HL-60 (cell line): ENCODE results near the gene BEND6.

ENCODE experiments used
- DNase-seq, 2 experiments: peaks; one replicate each; pipeline ENCODE4 v3.0.0-alpha.2; 2010 to 2020; ENCODE audit warnings: low read depth in 1 of 2, low spot score in 1 of 2
- H3K27ac ChIP-seq: fragments of 250-450 bp; sonication (Bioruptor Pico); replicated peaks from 2 replicates; pipeline ENCODE4 v1.5.1; 2020; ENCODE audit warnings: mild to moderate bottlenecking, moderate library complexity
- H3K27me3 ChIP-seq: fragments of 250-450 bp; sonication (Bioruptor Pico); 2 replicates; pipeline ENCODE4 v1.5.1; 2021; ENCODE audit warnings: mild to moderate bottlenecking, moderate library complexity; ENCODE audit not compliant: insufficient read depth, poor library complexity, severe bottlenecking
- H3K4me3 ChIP-seq: replicated peaks from 2 replicates; pipeline ENCODE4 v1.5.1; 2011; ENCODE audit warnings: mild to moderate bottlenecking, control low read depth, low read length; ENCODE audit not compliant: insufficient read depth
- GABPA ChIP-seq: IDR thresholded peaks from 2 replicates; pipeline ENCODE4 v1.6.1; 2012; ENCODE audit warnings: low read depth
- POLR2AphosphoS5 ChIP-seq: IDR thresholded peaks from 2 replicates; pipeline ENCODE4 v1.6.1; 2012; ENCODE audit warnings: low read depth
- SPI1 ChIP-seq: IDR thresholded peaks from 2 replicates; pipeline ENCODE4 v1.6.1; 2012; ENCODE audit warnings: low read depth, mild to moderate bottlenecking, borderline replicate concordance
- TF ChIP-seq, protein P1 (sequence below): IDR thresholded peaks from one replicate; pipeline ENCODE4 v1.5.1; 2011; ENCODE audit warnings: low read length, control low read depth, inconsistent platforms; ENCODE audit not compliant: insufficient read depth
- TF ChIP-seq, protein P2 (sequence below): IDR thresholded peaks from 2 replicates; pipeline ENCODE4 v1.6.1; 2012; ENCODE audit warnings: low read depth; ENCODE audit not compliant: insufficient replicate concordance

The BEND6 gene

DNA sequence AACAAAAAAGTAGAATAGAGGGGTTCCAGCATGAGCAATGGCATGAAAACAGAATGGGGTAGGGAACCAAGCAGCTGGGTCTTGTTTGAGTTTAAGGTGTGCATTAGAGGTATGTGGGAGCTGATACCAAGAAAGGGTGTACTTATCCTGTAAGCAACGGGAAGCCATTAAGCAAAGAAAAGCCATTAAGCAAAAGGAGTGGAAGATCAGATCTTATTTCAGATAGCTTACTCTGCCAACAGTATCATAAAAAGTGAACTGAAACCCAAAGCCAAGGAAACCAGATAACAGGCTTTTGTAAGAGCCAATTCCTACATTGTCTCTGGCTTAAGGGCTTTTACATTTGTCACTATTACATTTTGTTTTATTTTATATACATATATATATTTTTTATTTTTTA lies 21.3 kb upstream of the BEND6 start:
- H3K4me3 ChIP-seq: no peak overlapping the region
- H3K27ac ChIP-seq: no peak overlapping the region
- no peaks in the 10 kb centered on the region for H3K27me3 ChIP-seq
- TF ChIP-seq GABPA (no peak), SPI1 (no peak), POLR2AphosphoS5 (no peak)
- TF ChIP-seq, protein P1, sequence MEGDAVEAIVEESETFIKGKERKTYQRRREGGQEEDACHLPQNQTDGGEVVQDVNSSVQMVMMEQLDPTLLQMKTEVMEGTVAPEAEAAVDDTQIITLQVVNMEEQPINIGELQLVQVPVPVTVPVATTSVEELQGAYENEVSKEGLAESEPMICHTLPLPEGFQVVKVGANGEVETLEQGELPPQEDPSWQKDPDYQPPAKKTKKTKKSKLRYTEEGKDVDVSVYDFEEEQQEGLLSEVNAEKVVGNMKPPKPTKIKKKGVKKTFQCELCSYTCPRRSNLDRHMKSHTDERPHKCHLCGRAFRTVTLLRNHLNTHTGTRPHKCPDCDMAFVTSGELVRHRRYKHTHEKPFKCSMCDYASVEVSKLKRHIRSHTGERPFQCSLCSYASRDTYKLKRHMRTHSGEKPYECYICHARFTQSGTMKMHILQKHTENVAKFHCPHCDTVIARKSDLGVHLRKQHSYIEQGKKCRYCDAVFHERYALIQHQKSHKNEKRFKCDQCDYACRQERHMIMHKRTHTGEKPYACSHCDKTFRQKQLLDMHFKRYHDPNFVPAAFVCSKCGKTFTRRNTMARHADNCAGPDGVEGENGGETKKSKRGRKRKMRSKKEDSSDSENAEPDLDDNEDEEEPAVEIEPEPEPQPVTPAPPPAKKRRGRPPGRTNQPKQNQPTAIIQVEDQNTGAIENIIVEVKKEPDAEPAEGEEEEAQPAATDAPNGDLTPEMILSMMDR: no peak
- TF ChIP-seq, protein P2, sequence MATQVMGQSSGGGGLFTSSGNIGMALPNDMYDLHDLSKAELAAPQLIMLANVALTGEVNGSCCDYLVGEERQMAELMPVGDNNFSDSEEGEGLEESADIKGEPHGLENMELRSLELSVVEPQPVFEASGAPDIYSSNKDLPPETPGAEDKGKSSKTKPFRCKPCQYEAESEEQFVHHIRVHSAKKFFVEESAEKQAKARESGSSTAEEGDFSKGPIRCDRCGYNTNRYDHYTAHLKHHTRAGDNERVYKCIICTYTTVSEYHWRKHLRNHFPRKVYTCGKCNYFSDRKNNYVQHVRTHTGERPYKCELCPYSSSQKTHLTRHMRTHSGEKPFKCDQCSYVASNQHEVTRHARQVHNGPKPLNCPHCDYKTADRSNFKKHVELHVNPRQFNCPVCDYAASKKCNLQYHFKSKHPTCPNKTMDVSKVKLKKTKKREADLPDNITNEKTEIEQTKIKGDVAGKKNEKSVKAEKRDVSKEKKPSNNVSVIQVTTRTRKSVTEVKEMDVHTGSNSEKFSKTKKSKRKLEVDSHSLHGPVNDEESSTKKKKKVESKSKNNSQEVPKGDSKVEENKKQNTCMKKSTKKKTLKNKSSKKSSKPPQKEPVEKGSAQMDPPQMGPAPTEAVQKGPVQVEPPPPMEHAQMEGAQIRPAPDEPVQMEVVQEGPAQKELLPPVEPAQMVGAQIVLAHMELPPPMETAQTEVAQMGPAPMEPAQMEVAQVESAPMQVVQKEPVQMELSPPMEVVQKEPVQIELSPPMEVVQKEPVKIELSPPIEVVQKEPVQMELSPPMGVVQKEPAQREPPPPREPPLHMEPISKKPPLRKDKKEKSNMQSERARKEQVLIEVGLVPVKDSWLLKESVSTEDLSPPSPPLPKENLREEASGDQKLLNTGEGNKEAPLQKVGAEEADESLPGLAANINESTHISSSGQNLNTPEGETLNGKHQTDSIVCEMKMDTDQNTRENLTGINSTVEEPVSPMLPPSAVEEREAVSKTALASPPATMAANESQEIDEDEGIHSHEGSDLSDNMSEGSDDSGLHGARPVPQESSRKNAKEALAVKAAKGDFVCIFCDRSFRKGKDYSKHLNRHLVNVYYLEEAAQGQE: no peak
- DNase-seq: no peak

DNA sequence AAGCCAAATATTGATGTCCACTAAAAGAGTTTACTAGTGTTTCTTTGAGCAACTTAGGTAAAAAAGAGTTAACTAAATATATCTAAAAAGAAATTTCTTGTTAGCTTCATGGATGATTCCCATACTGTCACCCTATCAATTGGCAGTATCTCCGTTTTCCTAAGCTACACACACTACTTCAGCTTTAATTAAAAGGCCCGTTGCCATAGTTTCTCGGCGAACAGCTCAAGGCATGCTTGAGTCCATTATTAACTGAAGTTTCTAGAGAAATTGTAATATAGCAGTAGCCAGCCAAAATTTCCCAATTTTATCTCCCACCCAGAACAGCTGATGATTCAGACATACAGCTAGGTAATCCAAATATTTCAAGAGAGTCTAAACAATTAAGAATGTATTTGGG lies 20.0 kb upstream of the BEND6 start:
- Histone ChIP-seq H3K4me3 (no peak overlapping the region), H3K27me3 (no peaks in the 10 kb centered on the region), H3K27ac (no peak overlapping the region)
- no peak for DNase-seq
- TF ChIP-seq, protein P1: no peak
- TF ChIP-seq GABPA: no peak
- TF ChIP-seq SPI1: no peak

DNA sequence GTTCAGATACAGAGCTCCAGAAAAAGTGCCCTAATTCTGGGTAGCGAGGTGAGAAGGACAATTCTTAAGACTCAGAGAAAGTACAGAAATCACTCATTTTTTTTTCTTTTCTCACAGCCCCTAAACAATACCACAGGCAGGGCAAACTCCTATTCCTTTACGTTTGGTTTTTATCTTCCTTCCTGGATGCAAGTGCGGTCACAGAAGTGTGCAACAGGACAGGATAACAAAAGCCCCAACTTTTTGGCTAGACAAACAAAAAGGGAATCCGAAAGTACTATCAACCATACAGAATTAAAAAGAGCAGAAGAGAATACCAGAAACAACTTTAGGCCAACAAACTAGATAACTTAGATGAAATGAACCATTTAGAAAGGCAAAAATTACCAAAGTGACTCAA lies 18.4 kb upstream of the BEND6 start:
- H3K27me3 ChIP-seq: no peaks in the 10 kb centered on the region
- DNase-seq: no peak
- TF ChIP-seq GABPA (no peak), SPI1 (no peak), POLR2AphosphoS5 (no peak)
- TF ChIP-seq, protein P2: no peak
- TF ChIP-seq, protein P1: no peak
- no peak overlapping the region for H3K4me3 ChIP-seq
- H3K27ac ChIP-seq: no peak overlapping the region; the same call in 1 of the 2 replicates

DNA sequence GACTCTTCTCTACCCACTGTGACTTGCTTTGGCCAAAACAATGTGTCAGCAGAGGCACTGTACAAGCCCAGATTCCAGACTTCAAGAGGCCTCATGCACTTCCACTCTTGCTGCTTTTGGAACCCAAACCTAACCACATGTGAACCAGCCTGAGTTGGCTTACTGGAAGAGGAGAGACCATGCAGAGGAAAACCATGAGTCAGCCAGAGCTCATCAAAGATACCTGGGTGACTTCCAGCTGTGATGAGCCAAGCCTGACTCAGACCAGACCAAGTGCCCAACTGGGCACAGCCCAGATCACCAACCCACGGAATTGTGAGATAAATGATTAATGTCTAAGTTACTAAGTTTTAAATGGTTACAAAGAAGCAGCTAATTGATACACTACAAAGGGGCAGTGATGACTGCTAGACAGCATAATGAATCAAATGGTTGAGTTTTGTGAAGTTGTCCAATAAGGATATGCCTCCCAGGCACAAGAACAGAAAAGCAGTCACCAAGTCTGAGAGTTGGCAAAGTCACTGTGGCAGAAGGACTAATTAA lies 16.2 kb upstream of the BEND6 start:
- TF ChIP-seq SPI1 (no peak), POLR2AphosphoS5 (no peak), GABPA (no peak)
- TF ChIP-seq, protein P1: no peak
- TF ChIP-seq, protein P2: no peak
- H3K4me3 ChIP-seq: no peak overlapping the region
- no peak for DNase-seq
- no peak overlapping the region for H3K27ac ChIP-seq
- H3K27me3 ChIP-seq: no peaks in the 10 kb centered on the region
